Astrocyte of the cerebellum (primary cell): Measurements from ENCODE around the gene PDE2A.

ENCODE experiments used
- DNase-seq: peaks from one replicate; pipeline ENCODE4 v3.0.0-alpha.2; 2011; ENCODE audit warnings: low read depth
- H3K4me3 ChIP-seq: 2 replicates; pipeline ENCODE4 v1.5.1; 2011; ENCODE audit warnings: mild to moderate bottlenecking, low read depth, low read length, moderate library complexity
- in situ Hi-C: cut with HindIII; loops from 2 replicates; pipeline ENCODE4 v1.10.0; 2017; ENCODE audit warnings: low sequenced_read_pairs
- TF ChIP-seq, protein P1 (sequence below): IDR thresholded peaks from 2 replicates; pipeline ENCODE4 v1.5.1; 2012; ENCODE audit warnings: low read length, low read depth, moderate library complexity, mild to moderate bottlenecking; ENCODE audit errors: missing control alignments

Gene PDE2A

GRCh38 chr11:72623052-72623451 lies 51.2 kb downstream of the PDE2A start:
- DNase-seq = no peak
- TF ChIP-seq, protein P1, sequence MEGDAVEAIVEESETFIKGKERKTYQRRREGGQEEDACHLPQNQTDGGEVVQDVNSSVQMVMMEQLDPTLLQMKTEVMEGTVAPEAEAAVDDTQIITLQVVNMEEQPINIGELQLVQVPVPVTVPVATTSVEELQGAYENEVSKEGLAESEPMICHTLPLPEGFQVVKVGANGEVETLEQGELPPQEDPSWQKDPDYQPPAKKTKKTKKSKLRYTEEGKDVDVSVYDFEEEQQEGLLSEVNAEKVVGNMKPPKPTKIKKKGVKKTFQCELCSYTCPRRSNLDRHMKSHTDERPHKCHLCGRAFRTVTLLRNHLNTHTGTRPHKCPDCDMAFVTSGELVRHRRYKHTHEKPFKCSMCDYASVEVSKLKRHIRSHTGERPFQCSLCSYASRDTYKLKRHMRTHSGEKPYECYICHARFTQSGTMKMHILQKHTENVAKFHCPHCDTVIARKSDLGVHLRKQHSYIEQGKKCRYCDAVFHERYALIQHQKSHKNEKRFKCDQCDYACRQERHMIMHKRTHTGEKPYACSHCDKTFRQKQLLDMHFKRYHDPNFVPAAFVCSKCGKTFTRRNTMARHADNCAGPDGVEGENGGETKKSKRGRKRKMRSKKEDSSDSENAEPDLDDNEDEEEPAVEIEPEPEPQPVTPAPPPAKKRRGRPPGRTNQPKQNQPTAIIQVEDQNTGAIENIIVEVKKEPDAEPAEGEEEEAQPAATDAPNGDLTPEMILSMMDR = no peak
- H3K4me3 ChIP-seq = no peak overlapping the region
- in situ Hi-C loops = loop anchor here (5.0 kb wide), 1 partner anchor 81 kb away; no protein-coding TSS in a partner anchor

GRCh38 chr11:72621008-72621610 lies 53.1 kb downstream of the PDE2A start:
- in situ Hi-C loops = loop anchor here (5.0 kb wide), 1 partner anchor 79 kb away; no protein-coding TSS in a partner anchor
- no peak overlapping the region for H3K4me3 ChIP-seq
- no peak for DNase-seq
- TF ChIP-seq, protein P1 = no peak

DNA sequence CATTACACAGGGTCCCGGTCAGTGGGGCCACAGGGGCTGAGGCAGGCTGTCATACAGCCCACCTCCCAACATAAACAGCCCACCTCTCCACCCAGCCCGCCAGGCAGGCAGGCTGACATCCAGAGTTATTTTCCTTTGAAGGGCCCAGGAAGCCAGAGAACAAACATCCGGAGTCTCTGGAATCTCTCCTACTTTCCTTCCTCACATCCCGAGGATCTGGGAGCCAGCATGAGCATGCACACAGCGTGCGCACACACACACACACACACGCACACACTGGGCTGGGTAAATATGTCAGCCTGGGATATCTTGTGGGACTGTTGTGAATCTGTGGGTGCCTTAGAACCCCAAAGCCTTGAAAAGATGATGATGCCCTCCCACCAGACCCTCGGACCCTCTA lies 55.4 kb downstream of the PDE2A start:
- H3K4me3 ChIP-seq = no peak overlapping the region
- TF ChIP-seq, protein P1 = no peak
- in situ Hi-C loops = no loop called here
- DNase-seq = no peak

GRCh38 chr11:72617080-72617762 lies 57.0 kb downstream of the PDE2A start:
- in situ Hi-C loops = no loop called here
- TF ChIP-seq, protein P1 = no peak
- DNase-seq = peak; percentile 9
- H3K4me3 ChIP-seq = no peak overlapping the region

- DNase-seq = no peak
- in situ Hi-C loops = no loop called here
- H3K4me3 ChIP-seq = no peak overlapping the region
- TF ChIP-seq, protein P1 = no peak
Observed at GRCh38 chr11:72616655-72617054, 57.6 kb downstream of the PDE2A start.

DNA sequence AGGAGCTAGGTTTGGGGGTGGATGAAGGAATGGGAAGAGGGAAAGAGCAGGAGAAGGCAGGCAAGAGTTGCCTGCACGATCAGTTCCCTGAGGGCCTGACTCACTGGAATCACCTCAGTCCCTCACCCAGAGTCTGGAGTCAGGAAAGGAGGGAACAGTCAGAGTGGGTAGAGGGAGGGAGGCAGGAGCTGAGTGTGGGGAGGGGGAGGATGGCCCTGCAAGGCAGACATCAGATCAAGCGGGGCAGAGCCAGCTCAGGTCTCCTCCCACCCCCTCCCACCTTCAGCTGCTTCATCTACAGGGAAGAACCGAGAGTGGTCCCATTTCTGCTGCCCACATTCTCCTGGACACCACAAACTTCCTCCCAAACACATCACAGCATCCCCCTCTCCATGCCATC lies 58.9 kb downstream of the PDE2A start:
- in situ Hi-C loops = no loop called here
- H3K4me3 ChIP-seq = no peak overlapping the region
- TF ChIP-seq, protein P1 = no peak
- no peak for DNase-seq
